Stimulated activated CD8-positive, alpha-beta memory T cell treated with anti-CD3 and anti-CD28 coated beads, Interleukin-7, amount 100 ng/mL, for 4 hours (primary cell): ENCODE results near the gene MED23.
A peak's percentile ranks its signal among the peaks of the same experiment; 100 is the strongest.

Experiments
- DNase-seq, 2 donors: peaks; one replicate each; pipeline ENCODE4 v3.0.0-alpha.2; 2020; ENCODE audit warnings: low read depth in 2 of 2

MED23 gene, protein sequence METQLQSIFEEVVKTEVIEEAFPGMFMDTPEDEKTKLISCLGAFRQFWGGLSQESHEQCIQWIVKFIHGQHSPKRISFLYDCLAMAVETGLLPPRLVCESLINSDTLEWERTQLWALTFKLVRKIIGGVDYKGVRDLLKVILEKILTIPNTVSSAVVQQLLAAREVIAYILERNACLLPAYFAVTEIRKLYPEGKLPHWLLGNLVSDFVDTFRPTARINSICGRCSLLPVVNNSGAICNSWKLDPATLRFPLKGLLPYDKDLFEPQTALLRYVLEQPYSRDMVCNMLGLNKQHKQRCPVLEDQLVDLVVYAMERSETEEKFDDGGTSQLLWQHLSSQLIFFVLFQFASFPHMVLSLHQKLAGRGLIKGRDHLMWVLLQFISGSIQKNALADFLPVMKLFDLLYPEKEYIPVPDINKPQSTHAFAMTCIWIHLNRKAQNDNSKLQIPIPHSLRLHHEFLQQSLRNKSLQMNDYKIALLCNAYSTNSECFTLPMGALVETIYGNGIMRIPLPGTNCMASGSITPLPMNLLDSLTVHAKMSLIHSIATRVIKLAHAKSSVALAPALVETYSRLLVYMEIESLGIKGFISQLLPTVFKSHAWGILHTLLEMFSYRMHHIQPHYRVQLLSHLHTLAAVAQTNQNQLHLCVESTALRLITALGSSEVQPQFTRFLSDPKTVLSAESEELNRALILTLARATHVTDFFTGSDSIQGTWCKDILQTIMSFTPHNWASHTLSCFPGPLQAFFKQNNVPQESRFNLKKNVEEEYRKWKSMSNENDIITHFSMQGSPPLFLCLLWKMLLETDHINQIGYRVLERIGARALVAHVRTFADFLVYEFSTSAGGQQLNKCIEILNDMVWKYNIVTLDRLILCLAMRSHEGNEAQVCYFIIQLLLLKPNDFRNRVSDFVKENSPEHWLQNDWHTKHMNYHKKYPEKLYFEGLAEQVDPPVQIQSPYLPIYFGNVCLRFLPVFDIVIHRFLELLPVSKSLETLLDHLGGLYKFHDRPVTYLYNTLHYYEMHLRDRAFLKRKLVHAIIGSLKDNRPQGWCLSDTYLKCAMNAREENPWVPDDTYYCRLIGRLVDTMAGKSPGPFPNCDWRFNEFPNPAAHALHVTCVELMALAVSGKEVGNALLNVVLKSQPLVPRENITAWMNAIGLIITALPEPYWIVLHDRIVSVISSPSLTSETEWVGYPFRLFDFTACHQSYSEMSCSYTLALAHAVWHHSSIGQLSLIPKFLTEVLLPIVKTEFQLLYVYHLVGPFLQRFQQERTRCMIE (N-terminal part only)

DNA sequence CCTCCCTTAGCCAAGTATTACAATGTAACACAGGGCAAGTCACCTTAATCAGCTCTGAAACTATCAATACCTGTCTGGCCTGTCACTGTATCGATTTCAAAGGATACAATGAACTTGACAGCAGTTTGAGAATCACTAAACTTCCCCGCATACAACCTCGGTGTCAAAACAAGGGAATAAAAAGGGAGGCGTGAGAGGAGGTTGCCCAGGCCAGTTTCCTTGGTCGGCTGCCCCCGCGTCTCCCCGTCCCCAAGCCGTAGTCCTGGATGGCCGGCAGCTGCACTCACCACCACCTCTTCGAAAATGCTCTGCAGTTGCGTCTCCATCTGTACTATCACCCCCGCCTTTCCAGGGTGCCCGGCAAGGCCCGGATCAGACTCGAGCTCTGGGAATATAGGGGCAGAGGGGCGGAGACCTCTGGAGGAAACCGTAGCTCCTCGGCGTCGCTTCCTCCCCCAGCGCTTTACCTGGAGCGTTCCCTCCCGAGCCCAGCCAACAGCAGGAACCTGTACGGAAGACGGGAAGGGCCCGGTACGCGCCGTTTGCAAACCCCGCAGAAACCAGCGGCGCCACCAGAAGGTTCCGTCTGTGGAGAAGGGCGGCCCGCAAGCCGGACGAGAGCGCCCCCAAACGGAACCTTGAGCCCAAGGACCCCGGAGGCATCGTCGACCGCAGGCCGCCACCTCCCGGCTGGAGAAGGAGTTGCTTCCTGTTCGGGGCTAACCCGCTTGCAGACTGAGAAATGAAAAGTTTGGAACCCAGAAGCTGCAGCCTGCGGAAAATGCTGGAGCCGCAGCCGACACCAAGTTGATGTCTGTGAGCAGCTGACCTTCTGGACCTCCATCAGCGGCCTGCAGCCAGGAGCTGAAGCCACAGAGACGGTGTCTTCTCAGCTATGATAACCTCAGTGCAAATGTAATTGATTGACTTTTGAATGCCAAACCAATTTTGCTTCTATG is at the start of gene MED23:
MED23 (minus strand) TSS at position 519 of the 959 bp plus-strand sequence; CDS start at position 326, 193 bp downstream.
- DNase-seq: peak; percentile 87 to 89

DNA sequence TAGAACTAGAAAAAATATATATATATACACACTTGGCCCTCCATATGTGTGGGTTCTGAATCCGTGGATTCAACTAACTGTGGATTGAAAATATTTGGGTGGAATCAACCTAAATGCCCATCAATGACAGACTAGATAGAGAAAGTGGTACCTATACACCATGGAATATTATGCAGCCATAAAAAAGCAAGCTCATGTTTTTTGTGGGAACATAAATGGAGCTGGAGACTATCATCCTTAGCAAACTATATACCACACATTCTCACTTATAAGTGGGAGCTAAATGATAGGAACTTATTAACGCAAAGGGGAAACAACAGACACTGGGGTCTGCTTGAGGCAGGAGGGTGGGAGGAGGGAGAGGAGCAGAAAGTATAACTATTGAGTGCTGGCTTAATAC is 45.1 kb upstream of the MED23 start:
- no peak for DNase-seq

DNA sequence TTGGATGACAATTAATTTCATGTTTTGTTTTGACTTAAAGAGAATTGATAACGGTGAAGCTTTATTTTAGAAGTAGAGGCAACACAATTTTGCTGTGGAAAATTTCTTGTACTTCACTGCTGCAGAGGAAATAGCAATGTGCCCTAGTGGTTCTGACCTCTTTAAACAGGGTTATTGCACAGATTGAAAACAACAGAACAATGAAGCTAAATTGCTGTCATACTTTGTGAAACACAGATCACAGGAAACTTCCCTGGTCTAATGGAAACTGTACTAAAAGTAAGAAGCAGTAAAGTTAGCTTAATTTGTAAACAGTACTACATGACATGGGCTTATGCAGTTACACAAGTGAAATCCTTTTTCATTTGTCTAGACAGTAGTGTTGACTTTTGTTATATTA is 41.8 kb upstream of the MED23 start:
- DNase-seq: no peak

DNA sequence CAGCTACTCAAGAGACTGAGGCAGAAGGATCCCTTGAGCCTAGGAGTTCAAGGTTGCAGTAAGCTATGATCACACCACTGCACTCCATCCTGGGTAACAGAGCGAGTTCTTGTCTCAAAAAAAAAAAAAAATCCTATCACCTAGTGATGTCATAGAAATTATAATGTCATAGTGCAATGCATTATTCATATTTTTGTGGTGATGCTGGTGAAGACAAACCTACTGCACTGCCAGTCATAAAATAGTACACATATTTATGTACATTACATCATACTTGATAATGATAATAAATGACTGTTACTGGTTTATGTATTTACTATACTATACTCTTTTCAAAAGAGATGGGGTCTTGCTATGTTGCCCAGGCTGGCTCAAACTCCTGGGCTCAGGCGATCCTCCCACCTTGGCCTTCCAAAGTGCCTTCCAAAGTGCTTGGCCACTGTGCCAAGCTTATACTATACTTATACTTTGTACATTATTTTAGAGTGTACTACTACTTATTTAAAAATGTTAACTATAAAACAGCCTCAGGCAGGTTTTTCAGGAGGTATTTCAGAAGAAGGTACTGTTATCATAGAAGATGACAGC is 35.6 kb upstream of the MED23 start:
- no peak for DNase-seq

DNA sequence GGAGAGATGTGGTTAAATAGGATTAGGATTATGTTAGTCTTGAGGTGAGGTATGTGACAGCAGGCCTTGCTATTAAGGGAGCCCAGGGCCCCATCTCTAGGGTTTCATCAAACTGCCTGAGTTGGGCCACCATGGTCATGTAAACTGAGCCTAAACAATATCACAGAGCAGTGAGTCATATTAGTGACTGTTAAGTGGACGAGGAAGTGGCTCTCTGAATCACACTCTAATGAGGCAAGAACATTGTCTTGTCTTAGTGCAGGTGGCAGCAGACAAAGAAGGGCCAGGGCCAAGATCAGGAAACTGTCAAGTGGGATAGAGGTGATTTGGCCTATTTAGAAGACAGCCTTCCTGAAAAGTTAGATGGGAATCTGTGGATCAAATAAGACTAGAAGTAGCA is 32.2 kb upstream of the MED23 start:
- no peak for DNase-seq

DNA sequence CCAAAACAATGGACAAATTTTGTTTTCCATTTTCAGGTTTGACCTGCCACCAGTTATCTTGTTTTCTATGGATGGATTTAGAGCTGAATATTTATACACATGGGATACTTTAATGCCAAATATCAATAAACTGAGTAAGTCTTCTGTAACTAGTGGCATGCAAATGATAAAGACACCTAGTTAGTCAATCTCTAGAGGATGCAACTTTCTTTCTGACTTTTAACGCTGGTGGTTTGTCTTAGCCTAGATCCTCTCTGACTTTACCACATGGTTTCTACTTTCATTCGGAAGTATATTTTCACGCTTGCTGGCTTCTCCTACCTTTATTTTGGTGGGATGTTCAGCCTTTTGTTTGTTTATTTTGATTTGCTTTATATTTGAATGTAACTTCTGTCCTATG is 30.2 kb upstream of the MED23 start:
- no peak for DNase-seq

DNA sequence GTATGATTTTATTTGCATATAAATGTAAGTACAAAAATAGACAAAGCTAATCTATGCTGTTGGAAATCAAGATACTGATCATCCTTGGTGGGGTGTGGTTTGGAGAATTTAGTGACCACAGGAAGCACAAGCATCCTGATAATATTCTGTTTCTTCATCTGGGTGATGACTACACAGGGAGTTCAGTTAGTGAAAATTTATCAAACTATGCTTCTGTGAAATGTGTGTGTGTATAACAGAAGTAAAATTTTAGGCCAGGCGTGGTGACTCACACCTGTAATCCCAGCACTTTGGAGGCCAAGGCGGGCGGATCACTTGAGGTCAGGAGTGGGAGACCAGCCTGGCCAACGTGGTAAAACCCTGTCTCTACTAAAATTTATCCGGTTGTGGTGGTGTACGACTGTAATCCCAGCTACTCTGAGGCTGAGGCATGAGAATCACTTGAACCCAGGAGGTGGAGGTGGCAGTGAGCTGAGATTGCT is 29.6 kb upstream of the MED23 start:
- DNase-seq: no peak

DNA sequence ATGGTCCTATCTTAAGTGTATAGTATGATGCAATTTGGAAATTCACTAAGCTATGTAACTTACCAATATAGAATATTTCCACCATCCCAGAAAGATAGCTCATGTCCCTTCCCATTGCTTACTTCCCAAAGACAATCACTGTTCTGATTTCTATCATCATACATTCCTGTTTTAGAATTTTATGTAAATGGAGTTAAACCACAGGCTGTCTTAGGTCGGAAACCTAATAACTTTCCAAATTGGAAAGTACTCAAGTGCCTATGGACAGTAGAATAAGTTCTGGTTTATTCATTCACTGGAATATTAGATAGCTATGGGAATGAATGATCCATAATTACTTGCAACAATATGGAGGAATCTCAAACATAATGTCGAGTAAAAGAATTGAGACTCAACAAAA is 29.2 kb upstream of the MED23 start:
- DNase-seq: no peak

DNA sequence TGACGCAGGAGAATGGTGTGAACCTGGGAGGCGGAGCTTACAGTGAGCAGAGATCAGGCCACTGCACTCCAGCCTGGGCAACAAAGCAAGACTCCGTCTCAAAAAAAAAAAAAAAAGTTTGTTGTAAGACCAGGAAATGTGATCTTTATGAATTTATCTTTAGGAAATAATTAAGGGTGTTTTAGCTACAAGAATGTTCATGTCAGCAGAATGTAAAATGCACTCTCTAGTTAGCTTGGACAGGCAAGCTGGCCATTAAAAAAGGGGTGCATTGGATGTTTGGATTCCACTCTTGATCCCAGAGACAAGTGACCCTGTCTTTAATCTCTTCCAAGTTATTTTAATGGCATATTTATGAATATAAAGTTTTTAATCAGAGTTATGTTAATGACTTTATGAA is 28.6 kb upstream of the MED23 start:
- DNase-seq: no peak

DNA sequence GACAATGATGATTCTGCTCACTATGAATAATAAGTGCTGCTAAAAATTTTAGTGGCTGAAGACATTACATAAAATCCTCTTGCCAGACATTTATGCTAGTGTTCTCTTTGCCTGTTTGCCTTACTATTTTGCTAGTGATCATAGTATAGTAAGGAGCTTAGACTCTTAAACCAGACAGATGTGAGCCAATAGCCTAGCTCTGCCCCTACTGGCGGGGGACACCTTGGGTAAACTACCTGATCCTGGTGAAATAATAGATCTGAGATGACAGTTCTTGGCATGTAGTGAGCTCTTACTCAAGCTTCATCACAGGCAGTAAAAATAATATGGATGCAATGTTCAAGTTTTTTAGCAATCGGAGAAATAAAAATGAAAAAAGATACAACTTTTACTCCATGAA is 27.9 kb upstream of the MED23 start:
- DNase-seq: no peak

DNA sequence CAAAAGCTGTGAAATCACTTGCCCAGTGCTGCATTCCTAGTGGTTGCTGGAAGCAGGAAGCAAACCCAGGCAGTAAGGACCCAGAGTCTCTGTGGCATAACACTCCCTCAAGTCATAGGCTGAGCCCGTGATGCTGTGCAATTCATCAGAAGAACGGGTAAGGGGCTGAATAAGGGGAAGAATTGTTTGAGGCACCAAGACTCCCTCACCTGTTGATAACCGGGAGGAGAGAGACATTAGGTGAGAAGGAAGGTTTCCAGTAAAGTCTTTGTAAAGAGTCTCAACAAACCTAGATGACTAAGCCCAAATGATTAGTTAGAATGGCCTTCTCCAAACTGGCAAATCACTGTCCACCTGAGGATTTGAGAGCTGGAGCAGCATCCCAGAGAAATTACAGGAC is 27.3 kb upstream of the MED23 start:
- DNase-seq: no peak

DNA sequence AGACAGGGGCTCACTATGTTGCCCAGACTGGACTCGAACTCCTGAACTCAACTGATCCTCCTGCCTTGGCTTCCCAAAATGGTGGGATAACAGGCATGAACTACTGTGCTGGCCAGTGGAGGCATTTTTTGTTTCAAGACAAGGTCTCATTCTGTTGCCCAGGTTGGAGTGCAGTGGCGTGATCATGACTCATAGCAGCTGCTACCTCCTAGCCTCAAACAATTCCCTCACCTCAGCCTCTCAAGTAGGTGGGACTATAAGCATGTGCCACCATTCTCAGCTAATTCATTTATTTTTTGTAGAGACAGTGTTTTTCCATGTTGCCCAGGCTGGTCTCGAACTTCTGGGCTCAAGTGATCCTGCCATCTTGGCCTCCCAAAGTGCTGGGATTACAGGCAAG is 26.3 kb upstream of the MED23 start:
- DNase-seq: no peak

DNA sequence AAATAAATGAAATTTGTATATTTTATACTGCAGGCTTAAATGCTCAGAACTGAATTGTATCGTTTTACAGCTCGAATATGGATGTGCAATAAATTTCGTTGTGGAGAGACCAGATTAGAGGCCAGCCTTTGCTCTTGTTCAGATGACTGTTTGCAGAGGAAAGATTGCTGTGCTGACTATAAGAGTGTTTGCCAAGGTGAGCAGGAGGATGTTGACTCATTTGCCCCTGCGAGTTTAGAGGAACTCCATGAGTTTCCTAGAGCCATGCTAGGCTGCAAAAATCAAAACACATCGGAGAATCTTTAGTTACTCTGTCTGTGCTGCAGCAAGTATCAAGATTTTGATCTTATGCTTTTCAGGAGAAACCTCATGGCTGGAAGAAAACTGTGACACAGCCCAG is 24.4 kb upstream of the MED23 start:
- no peak for DNase-seq

DNA sequence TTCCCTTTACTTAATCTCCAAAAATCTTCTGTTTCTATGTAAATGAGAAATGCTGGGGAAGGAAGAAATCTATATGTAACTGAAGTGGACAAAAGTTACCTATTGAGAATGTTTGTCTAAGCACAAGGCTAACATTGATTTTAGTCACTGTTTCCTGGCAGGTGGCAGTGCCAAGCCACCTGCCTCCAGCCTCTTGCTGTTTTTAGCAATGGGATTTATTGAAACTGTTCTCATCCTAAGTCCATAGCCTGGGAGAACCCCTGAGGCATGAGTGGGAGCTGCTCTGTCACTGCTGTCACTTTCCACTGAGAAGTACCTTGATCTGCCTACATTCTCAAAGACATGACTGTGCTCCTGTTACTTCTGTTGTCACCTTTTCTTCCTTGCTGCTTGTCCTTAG is 23.7 kb upstream of the MED23 start:
- DNase-seq: no peak

DNA sequence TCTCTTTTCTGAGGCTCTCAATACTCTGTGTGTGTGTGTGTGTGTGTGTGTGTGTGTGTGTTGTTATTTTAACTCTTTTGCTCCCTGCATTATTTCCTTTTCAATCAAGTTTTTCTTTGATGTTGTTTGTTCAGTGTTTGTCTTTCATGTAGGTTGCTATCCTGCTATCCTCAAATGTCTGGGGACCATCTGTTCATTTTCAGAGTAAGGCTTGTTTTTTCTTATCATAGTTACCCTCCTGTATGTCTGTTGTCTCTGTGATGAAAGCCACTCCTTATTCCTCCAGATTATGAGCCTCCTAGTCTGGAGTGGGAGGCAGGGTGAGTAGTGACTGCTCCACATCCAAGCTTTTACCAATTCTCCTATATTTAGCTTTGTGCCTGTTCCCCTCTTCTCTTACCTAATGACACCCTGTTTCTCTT is 18.2 kb upstream of the MED23 start:
- no peak for DNase-seq

DNA sequence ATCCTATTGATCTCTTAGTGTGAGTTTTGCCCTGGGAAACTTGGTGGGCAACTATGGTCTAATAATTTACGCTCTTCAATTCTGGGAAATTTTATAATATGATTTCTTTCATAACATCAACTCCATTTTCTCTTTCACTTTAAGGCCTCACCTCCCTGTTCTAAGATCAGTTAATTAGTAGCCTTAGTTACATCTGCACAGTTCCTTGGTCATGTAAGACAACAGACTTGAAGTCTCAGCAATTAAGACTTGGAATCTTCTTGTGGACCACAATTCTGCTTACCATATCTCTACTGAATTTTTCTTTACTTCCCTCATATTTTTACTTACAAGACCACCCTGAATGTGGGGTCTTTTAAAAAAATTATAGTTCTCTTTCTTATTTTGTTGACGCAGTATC is 17.8 kb upstream of the MED23 start:
- no peak for DNase-seq

DNA sequence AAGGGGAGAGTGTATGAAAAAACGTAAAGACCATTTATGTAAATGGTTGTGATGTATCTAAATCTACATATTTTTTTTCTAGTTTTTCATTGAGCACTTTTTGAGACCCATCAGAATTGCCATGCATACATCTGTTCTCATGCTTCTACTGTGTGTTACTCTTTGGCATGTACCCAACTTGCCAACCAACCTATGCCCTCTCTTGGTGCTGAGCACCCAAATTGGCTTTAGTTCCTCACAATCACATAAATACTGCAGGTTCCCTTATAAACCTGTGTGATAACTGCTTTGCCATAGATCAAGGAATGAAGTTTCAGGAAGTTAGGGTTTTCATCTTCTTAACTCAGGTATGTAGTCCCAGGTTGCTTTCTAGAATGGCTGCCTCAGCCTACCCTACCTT is 16.9 kb upstream of the MED23 start:
- DNase-seq: no peak

DNA sequence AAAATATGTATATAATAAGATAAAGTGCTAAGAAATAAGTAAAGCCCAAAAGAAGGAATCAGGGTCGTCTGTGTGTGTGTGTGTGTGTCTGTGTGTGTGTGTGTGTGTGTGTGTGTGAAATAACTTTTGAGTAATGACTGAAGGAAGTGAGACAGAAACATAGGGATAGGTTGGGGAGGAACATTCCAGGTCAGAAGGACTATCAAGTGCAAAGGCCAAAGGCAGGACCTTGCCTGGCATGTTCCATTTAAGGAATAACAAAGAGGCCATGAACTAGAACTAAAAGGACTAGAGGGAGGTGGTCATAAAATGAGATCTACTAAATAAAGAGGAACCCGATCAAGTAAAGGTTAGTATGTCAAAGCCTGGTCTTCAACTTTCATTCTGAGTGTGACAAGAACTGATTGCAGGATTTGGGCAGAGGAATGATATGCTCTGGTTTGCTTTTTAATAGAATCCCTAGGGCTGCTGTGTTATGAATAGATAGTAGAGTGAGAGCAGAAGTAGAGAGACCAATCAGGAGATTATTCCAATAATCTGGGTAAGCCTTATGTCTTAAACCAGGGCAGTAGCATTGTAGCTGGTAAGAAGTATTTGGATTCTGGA is 15.9 kb upstream of the MED23 start:
- no peak for DNase-seq

DNA sequence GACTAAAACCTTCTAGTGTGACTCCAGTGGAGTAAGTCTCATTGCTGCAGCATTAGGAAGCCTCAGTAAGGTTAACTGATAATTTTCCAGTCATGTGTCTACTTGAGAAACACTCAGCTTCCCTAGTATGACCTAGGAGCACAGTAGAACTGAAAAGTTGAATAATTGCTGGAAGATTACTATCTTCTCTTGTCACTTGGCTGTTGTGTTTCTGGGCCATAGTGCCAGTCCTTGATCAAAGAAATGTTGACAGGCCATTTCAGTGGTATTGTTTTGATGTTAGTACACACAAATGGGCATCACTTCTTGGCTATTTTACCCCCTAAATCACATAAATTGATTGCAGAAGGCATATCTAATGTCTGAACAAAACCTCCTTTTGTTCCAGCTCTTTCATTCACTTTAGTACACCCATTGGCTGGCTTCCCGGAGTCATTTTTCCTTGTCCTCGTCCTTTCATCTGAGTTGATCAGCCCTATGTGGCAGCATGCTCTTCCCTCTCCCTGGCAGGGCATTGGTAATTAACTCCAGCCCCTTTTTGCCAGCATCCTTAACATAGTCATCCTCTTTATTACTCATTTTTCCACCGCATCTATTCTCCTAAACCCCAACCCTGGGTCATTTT is 15.1 kb upstream of the MED23 start:
- DNase-seq: no peak

DNA sequence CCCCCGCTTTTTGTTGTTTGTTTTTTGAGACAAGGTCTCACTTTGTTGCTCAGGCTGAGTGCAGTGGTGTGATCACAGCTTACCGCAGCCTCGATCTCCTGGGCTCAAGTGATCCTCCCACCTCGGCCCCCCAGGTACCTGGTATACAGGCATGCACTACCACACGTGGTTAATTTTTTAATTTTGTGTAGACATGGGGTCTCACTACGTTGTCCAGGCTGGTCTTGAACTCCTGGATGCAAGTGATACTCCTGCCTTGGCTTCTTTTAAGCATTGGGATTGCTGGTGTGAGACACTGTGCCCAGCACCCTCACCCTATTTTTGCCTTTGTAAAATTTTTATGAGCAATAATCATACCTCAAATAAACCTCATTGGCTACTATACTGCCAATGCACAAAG is 14.5 kb upstream of the MED23 start:
- DNase-seq: no peak
